Measurements from ENCODE around the gene NOB1.
"Not testable (repeated sequence)": the region's sequence is repeated elsewhere in the genome, so short reads cannot be mapped to it uniquely, and the experiment has no call there.

The NOB1 gene

GRCh38 chr16:69741519-69741918 is 13.2 kb downstream of the NOB1 start:
- Histone ChIP-seq H3K79me2 (ENCODE audit: insufficient read depth, low read depth) (peaks cover 7% of the 10 kb centered on the region; the same call in 1 of the 2 replicates), H3K27ac (no peak overlapping the region), H3K4me3 (IDR thresholded peaks at IDR 0.05; ENCODE audit: insufficient read depth, low read depth, low read length) (no peak overlapping the region), H3K4me1 (ENCODE audit: low read depth, poor library complexity, severe bottlenecking) (no peaks in the 10 kb centered on the region), H2AFZ (ENCODE audit: low read depth) (no peak overlapping the region), H3K27me3 (ENCODE audit: insufficient read depth, low read depth) (no peaks in the 10 kb centered on the region), H4K20me1 (ENCODE audit: insufficient read depth) (no peaks in the 10 kb centered on the region), H3K9ac (no peak overlapping the region), H3K4me2 (no peak overlapping the region), H3K36me3 (ENCODE audit: insufficient read depth) (peaks cover 21% of the 10 kb centered on the region; the same call in 1 of the 2 replicates)
- TF ChIP-seq, protein P1, sequence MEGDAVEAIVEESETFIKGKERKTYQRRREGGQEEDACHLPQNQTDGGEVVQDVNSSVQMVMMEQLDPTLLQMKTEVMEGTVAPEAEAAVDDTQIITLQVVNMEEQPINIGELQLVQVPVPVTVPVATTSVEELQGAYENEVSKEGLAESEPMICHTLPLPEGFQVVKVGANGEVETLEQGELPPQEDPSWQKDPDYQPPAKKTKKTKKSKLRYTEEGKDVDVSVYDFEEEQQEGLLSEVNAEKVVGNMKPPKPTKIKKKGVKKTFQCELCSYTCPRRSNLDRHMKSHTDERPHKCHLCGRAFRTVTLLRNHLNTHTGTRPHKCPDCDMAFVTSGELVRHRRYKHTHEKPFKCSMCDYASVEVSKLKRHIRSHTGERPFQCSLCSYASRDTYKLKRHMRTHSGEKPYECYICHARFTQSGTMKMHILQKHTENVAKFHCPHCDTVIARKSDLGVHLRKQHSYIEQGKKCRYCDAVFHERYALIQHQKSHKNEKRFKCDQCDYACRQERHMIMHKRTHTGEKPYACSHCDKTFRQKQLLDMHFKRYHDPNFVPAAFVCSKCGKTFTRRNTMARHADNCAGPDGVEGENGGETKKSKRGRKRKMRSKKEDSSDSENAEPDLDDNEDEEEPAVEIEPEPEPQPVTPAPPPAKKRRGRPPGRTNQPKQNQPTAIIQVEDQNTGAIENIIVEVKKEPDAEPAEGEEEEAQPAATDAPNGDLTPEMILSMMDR (conservative IDR thresholded peaks at IDR 0.05; ENCODE audit: low read depth, low read length), result no peak

- no peak overlapping the region for H2AFZ ChIP-seq (ENCODE audit: low read depth)
- no peak overlapping the region for H3K27ac ChIP-seq
- no peaks in the 10 kb centered on the region for H3K27me3 ChIP-seq (ENCODE audit: insufficient read depth, low read depth)
- no peaks in the 10 kb centered on the region for H3K36me3 ChIP-seq (ENCODE audit: insufficient read depth)
- no peaks in the 10 kb centered on the region for H4K20me1 ChIP-seq (ENCODE audit: insufficient read depth)
- peaks cover 6% of the 10 kb centered on the region for H3K4me1 ChIP-seq (ENCODE audit: low read depth, poor library complexity, severe bottlenecking)
- no peak overlapping the region for H3K4me3 ChIP-seq (IDR thresholded peaks at IDR 0.05; ENCODE audit: insufficient read depth, low read depth, low read length)
- peaks cover 8% of the 10 kb centered on the region; the same call in 1 of the 2 replicates for H3K79me2 ChIP-seq (ENCODE audit: insufficient read depth, low read depth)
- TF ChIP-seq, protein P1 (conservative IDR thresholded peaks at IDR 0.05; ENCODE audit: low read depth, low read length), result no peak
- H3K4me2 ChIP-seq, result no peak overlapping the region
- no peak overlapping the region for H3K9ac ChIP-seq
Measured at GRCh38 chr16:69732101-69732500, 22.6 kb downstream of the NOB1 start.

DNA sequence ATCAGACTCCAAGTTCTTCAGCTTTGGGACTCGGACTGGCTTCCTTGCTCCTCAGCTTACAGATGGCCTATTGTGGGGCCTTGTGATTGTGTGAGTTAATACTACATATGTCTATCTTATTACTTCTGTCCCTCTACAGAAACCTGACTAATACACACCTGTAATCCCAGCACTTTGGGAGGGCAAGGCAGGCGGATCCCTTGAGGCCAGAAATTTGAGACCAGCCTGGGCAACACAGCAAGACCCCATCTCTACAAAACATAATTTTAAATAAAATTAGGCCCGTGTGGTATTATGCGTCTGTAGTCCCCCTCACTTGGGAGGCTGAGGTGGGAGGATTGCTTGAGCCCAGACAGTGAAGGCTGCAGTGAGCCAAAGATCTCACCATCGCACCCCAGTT is 23.4 kb downstream of the NOB1 start:
- H3K27ac ChIP-seq; H3K9ac ChIP-seq; H3K4me1 ChIP-seq (ENCODE audit: low read depth, poor library complexity, severe bottlenecking); H3K4me2 ChIP-seq; H3K27me3 ChIP-seq (ENCODE audit: insufficient read depth, low read depth); H4K20me1 ChIP-seq (ENCODE audit: insufficient read depth); H3K79me2 ChIP-seq (ENCODE audit: insufficient read depth, low read depth); H3K36me3 ChIP-seq (ENCODE audit: insufficient read depth); H2AFZ ChIP-seq (ENCODE audit: low read depth); H3K4me3 ChIP-seq (IDR thresholded peaks at IDR 0.05; ENCODE audit: insufficient read depth, low read depth, low read length): not testable (repeated sequence)

- Histone ChIP-seq H3K4me1 (ENCODE audit: low read depth, poor library complexity, severe bottlenecking) (peaks cover 26% of the 10 kb centered on the region), H3K79me2 (ENCODE audit: insufficient read depth, low read depth) (peaks cover 24% of the 10 kb centered on the region; the same call in 1 of the 2 replicates)
- H2AFZ ChIP-seq (ENCODE audit: low read depth); H4K20me1 ChIP-seq (ENCODE audit: insufficient read depth); H3K4me2 ChIP-seq; H3K9ac ChIP-seq; H3K27ac ChIP-seq; H3K36me3 ChIP-seq (ENCODE audit: insufficient read depth); H3K4me3 ChIP-seq (IDR thresholded peaks at IDR 0.05; ENCODE audit: insufficient read depth, low read depth, low read length); H3K27me3 ChIP-seq (ENCODE audit: insufficient read depth, low read depth): not testable (repeated sequence)
Measured at GRCh38 chr16:69729030-69729429, 25.7 kb downstream of the NOB1 start.

DNA sequence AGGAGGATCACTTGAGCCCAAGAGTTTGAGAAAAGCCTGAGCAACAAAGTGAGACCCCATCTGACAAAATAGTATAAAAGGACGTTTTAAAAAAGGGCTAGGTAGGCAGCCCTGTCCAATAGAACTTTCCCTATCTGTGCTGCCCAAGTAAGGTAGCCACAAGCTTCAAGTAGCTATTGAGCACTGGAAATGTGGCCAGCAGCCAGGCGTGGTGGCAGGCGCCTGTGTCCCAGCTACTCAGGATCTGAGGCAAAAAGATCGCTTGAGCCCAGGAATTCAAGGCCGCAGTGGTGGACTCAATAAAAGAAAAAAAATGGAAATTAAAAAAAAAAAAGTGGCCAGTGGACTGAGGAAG is 26.8 kb downstream of the NOB1 start:
- H2AFZ ChIP-seq (ENCODE audit: low read depth), result no peak overlapping the region
- peaks cover 31% of the 10 kb centered on the region; the same call in 1 of the 2 replicates for H3K79me2 ChIP-seq (ENCODE audit: insufficient read depth, low read depth)
- no peaks in the 10 kb centered on the region for H3K36me3 ChIP-seq (ENCODE audit: insufficient read depth)
- TF ChIP-seq, protein P1 (conservative IDR thresholded peaks at IDR 0.05; ENCODE audit: low read depth, low read length), result no peak
- H3K9ac ChIP-seq, result no peak overlapping the region
- H3K27me3 ChIP-seq (ENCODE audit: insufficient read depth, low read depth), result no peaks in the 10 kb centered on the region
- no peaks in the 10 kb centered on the region for H4K20me1 ChIP-seq (ENCODE audit: insufficient read depth)
- H3K4me3 ChIP-seq (IDR thresholded peaks at IDR 0.05; ENCODE audit: insufficient read depth, low read depth, low read length), result no peak overlapping the region
- no peak overlapping the region; the same call in 1 of the 2 replicates for H3K4me2 ChIP-seq
- peaks cover 37% of the 10 kb centered on the region for H3K4me1 ChIP-seq (ENCODE audit: low read depth, poor library complexity, severe bottlenecking)
- H3K27ac ChIP-seq, result peak overlapping the region; percentile 96; the same call in 1 of the 2 replicates
